HG03175 (cell line): ENCODE measurements around the gene CFAP73.

ENCODE experiments used
- ATAC-seq: cut with Tn5 transposase; IDR thresholded peaks from one replicate; pipeline ENCODE4 v1.9.1; 2021; ENCODE audit warnings: mild to moderate bottlenecking, moderate library complexity; ENCODE audit not compliant: unreplicated experiment

The CFAP73 gene

DNA sequence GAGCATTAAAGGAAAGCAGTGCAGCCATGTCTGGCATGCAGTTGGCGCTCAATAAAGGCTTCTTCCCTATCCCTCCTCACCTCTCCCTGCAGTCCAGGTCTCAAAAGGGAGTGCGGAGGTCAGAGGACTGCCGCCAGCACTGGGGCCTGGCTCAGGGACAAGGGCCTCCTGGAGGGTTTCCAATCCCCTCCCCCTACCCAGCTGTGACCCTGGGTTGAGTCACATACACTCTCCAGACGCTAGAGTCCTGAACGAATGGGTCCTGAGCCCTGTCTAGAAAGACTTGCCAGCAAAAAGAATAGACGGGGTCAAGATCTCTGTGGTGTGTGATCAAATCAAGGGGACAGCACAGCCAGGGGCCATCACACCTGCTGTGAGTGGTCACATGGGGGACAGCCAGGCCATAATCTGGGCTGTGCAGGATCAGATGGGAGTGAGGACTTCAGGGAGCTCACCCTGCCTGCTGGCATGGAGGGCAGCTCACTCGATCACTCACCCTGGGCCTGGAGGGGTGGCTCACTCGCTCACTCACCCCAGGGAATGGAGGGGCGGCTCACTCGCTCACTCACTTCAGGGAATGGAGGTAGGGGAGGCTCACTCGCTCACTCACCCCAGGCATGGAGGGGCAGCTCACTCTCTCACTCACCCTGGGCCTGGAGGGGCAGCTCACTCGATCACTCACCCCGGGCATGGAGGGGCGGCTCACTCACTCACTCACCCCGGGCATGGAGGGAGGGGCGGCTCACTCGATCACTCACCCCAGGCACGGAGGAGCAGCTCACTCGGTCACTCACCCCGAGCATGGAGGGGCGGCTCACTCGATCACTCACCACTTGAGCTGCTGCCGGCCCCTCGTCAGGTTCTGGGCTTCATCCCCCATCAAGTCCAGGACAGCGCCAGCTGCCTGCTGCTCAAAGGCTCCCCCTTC, 12.8 kb downstream of the CFAP73 start:
- no peak for ATAC-seq

DNA sequence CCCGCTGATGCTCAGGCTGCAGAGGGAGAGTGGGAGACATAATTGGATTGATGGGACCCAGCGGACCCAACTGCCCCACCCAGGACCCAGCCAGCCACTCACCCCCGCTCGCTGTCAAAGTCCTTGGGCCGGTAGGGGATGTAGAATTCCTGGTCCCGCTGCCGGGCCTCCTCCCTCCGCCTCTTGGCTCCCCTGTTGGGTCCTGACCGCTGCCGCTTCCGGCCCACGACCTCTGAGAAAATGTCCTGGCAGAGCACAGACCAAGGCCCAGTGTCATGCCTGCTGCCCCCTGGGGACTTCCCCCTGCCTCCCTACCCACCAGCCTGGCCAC, 13.5 kb downstream of the CFAP73 start:
- no peak for ATAC-seq

GRCh38 chr12:113164014-113164413, 14.5 kb downstream of the CFAP73 start:
- ATAC-seq: no peak

GRCh38 chr12:113165521-113166450, 16.3 kb downstream of the CFAP73 start:
- no peak for ATAC-seq

- no peak for ATAC-seq
Observed at GRCh38 chr12:113167868-113168267, 18.3 kb downstream of the CFAP73 start.

DNA sequence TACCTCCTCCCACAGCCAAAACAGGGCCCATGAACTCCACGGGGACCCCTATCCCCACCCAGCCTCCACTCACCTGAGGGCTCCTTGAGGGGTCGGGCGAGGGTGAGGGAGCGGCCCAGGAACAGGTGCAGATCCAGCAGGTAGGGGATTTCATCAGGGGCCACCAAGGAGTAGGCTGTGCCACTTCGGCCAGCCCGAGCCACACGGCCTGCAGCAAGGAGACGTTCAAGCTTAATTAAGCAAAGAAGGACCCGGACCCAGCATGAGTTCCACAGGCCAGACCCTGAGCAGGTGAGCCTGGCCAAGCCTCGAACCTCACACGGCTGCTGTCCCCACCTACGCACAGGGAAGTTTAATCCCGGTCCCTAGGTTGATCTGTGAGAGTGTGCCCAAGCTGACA, 20.2 kb downstream of the CFAP73 start:
- no peak for ATAC-seq

GRCh38 chr12:113170457-113170856, 20.9 kb downstream of the CFAP73 start:
- no peak for ATAC-seq

DNA sequence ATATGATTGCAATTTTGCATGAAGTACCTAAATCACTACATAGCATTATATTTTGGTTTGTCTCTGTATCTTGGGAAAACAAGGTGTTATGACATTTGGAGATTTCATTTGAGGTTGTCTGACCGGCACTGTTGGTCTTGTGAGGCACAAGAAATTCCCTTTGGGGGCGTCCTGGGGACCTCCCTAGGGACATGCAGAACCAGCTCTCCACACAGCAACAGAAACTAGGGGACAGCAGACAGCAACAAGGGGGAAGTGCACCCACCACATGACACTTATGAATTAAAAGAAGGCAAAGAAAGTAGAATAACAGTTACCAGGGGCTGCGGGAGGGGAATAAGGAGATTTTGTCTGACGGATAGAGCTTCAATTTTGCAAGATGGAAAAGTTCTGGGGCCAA, 21.4 kb downstream of the CFAP73 start:
- no peak for ATAC-seq

DNA sequence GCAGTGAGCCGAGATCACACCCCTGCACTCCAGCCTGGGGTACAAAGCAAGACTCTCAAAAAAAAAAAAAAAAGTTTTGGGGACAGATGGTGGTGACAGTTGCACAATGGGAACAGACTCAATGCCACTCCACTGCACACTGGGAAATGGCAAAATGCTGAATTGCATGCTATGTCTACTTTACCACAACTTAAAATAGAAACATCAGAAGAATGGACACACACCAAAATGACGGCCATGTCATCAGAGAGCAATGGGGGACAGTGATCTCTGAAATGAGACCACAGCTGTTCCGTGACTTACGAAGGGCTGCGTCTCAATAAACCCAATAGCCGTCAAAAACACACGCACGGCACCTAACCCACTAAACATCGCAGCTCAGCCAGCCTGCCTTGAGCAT, 22.0 kb downstream of the CFAP73 start:
- no peak for ATAC-seq

DNA sequence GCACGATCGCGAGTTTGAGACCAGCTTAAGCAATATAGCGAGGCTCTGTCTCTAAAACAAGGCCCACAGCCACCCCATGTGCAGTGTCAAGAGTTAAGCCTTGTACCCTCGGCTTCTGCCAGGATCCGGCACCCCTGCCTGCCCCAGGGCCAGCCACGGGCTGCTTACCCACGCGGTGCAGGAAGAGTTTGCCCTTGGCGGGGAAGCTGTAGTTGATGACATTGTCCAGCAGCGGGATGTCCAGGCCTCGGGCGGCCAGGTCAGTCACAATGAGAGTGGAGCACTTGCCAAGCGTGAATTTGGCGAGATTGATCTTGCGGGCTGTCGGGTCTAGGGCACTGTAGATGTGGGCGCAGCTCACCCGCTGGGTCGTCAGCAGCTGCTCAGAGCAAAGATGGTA, 22.7 kb downstream of the CFAP73 start:
- ATAC-seq: no peak

GRCh38 chr12:113173081-113173698, 23.7 kb downstream of the CFAP73 start:
- ATAC-seq: no peak

DNA sequence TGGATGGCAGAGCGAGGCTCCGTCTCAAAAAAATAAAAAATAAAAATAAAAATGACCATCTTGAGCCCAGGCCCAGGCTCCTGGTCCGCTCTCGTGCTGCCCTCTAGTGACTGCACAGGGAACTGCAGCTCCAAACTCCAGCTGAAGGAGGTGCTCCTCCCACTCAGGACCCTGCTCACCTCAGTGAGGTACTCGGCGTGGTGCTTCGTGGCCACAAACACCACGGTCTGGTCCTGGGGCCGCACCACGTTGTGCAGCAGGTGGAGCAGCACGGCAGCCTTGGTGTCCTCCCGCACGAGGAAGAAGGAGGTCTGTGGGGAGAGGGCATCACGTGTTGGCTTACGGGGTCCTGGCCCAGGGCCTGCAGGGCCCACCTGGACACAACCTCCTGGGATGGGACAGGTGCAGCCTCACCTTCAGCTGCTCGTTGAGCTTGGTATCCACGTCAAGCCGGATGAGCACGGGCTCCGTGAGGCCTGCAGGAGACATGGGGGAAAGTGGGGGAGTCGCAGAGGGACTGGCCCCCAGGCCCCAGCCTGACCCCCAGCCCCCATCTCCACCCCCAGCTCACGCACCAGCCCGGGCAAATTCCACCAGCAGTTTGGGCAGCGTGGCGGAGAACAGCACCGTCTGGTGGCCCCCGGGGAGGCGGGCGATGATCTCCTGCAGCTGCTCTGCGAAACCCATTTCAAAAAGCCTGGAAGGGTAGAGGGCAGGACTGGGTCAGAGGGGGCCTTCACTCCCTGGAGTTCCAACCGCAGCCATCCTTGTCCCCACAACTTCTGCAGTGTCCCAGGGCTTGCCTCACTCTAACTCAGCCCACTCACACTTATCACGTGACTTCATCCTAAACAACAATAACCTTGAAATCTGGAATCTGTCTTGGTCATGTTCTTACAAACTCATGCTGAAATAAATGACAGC, 25.2 kb downstream of the CFAP73 start:
- ATAC-seq: no peak

DNA sequence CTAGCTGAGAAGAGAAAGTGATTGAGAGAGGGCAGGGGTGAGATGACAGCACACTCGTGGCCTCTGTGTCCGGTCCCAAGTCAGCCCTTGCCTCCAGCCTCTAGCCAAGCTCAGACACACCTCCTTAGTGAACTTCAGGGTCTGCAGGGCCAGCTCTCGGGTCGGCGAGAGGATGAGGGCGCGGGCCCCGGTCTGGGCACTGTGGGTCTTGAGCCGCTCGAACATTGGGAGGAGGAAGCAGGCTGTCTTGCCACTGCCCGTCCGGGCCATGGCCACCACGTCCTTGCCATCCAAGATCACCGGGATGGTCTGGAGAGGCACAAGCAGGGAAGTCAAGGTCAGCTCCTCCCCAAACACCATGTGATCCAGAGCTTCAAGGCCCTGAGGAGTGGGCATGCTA, 29.5 kb downstream of the CFAP73 start:
- no peak for ATAC-seq

GRCh38 chr12:113180333-113180732, 30.8 kb downstream of the CFAP73 start:
- ATAC-seq: no peak

DNA sequence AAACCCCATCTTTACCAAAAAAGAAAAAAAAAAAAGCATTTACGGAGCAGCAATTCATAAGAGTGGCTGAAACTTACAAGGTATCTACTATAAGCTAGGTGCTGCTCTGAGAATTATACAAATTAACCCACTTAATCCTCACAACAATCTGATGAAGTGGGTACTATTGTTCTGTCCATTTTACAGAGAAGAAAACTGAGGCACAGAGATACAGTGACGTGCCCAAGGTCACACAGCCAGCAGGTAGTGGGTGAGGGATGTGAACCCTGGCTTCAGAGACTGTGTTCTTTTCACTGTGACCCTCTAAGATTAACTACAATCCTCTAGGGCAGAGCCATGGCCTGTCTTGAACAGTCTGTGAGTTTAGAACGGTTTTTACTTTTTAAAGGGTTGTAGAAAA, 32.5 kb downstream of the CFAP73 start:
- no peak for ATAC-seq

DNA sequence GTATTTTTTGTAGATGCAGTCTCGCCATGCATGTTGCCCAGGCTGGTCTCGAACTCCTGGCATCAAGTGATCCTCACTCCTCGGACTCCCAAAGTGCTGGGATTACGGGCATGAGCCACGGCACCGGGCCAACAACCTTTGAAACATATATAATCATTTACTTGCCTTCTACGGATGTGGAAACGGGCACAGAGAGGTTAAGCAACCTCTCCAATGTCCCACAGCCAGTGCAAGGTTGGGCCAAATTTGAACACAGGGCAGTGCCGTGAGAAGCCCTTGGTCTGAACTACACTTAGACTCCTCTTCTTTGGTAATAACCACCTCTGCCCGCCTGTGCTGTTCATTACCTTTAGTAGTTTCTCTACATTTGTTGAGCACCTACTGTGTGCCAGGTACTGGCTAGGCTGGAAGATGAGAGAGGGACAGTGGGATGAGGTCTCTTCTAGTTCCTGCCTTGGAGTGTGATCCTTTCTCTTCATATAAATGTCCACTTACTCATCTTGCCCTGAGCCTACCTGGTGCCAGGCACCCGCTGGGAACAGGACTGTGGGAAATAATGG, 33.6 kb downstream of the CFAP73 start:
- no peak for ATAC-seq

- ATAC-seq: peak; percentile 52
Observed at GRCh38 chr12:113184098-113184899, 34.8 kb downstream of the CFAP73 start.

DNA sequence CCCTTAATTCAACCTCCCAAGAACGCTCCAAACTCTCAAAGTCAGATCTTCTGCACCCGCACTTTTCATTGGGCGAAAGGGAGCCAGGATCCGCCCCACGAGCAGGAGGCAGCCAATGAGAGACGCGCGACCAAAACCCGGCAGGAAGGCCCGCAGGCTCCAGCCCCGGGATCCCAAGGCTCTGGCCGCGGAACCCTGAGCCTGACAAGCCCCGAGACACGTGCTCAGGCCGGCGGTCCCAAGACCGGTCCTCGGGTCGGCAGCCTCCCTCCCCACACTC, 35.3 kb downstream of the CFAP73 start:
- ATAC-seq: peak; percentile 82
